IMR-90 (cell line): ENCODE data around the gene ARHGAP15.

Experiments
- BHLHE40 ChIP-seq: fragments of 150-350 bp; IDR thresholded peaks from 2 replicates; pipeline ENCODE4 v1.6.1; 2016; ENCODE audit warnings: mild to moderate bottlenecking, low read depth, low read length
- CEBPB ChIP-seq: IDR thresholded peaks from 2 replicates; pipeline ENCODE4 v1.6.1; 2012; ENCODE audit warnings: low read depth, low read length, improper control_type of control experiment
- CHD1 ChIP-seq: IDR thresholded peaks from 2 replicates; pipeline ENCODE4 v1.6.1; 2012; ENCODE audit warnings: low read depth, low read length, improper control_type of control experiment
- FOS ChIP-seq: fragments of 150-350 bp; IDR thresholded peaks from 2 replicates; pipeline ENCODE4 v1.6.1; 2016; ENCODE audit warnings: low read depth, low read length
- MXI1 ChIP-seq: IDR thresholded peaks from 2 replicates; pipeline ENCODE4 v1.6.1; 2012; ENCODE audit warnings: low read depth, mild to moderate bottlenecking, low read length, moderate library complexity, borderline replicate concordance
- POLR2A ChIP-seq: IDR thresholded peaks from 2 replicates; pipeline ENCODE4 v1.6.1; 2012; ENCODE audit warnings: mild to moderate bottlenecking, low read depth, low read length
- RAD21 ChIP-seq: IDR thresholded peaks from 2 replicates; pipeline ENCODE4 v1.6.1; 2012; ENCODE audit warnings: low read length, improper control_type of control experiment
- RCOR1 ChIP-seq: IDR thresholded peaks from 2 replicates; pipeline ENCODE4 v1.6.1; 2012; ENCODE audit warnings: mild to moderate bottlenecking, low read length, improper control_type of control experiment; ENCODE audit not compliant: insufficient replicate concordance
- RFX5 ChIP-seq: IDR thresholded peaks from 2 replicates; pipeline ENCODE4 v1.8.0; 2012; ENCODE audit warnings: low read depth, mild to moderate bottlenecking, low read length, moderate library complexity
- SMC3 ChIP-seq: fragments of 150-350 bp; IDR thresholded peaks from 2 replicates; pipeline ENCODE4 v1.6.1; 2016; ENCODE audit warnings: low read depth, mild to moderate bottlenecking, antibody characterized with exemption, low read length, moderate library complexity
- TF ChIP-seq, protein P1 (sequence below): conservative IDR thresholded peaks from 2 replicates; pipeline ENCODE4 v1.5.1; 2012; ENCODE audit warnings: mild to moderate bottlenecking, low read depth, low read length, improper control_type of control experiment

DNA sequence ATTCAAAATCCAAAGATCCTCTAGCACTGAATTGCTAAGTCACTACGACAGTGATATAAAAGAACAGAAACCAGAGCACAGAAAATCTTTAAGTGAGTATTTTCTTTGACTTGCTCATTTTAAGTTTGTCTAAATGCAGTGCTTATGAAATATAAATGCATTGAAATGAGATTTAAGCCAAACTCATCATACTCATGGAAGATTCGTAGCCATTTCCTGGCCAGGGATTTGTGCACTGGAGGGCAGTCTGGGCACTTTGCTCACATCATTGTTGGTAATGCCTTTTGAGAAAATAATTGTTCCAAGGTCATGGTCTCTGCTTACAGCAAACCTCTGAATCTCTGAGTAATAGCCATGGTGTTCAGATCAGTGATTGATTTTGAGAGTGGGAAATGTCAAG lies 307.7 kb downstream of the ARHGAP15 start:
- TF ChIP-seq MXI1 (no peak), RAD21 (no peak), BHLHE40 (no peak), POLR2A (no peak), RCOR1 (no peak), CEBPB (no peak), RFX5 (no peak), SMC3 (no peak), FOS (no peak), CHD1 (no peak)
- TF ChIP-seq, protein P1, sequence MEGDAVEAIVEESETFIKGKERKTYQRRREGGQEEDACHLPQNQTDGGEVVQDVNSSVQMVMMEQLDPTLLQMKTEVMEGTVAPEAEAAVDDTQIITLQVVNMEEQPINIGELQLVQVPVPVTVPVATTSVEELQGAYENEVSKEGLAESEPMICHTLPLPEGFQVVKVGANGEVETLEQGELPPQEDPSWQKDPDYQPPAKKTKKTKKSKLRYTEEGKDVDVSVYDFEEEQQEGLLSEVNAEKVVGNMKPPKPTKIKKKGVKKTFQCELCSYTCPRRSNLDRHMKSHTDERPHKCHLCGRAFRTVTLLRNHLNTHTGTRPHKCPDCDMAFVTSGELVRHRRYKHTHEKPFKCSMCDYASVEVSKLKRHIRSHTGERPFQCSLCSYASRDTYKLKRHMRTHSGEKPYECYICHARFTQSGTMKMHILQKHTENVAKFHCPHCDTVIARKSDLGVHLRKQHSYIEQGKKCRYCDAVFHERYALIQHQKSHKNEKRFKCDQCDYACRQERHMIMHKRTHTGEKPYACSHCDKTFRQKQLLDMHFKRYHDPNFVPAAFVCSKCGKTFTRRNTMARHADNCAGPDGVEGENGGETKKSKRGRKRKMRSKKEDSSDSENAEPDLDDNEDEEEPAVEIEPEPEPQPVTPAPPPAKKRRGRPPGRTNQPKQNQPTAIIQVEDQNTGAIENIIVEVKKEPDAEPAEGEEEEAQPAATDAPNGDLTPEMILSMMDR: no peak
